Sigmoid colon (tissue), 7 donors: ENCODE data around the gene ANKRD60. TPM values are rescaled to one million over a fixed set of nuclear protein-coding genes. Genes with fewer than 3 reads are reported as not detected.

Experiments used
- DNase-seq: peaks from one replicate; pipeline ENCODE4 v3.0.0-alpha.2; 2019
- H3K27ac ChIP-seq, 4 donors: fragments of 200-600 bp; sonication (generic); one replicate each; pipeline ENCODE4 v1.5.1; 2016 to 2019; ENCODE audit warnings: mild to moderate bottlenecking in 1 of 4
- H3K27me3 ChIP-seq, 3 donors: fragments of 200-600 bp; sonication (generic); one replicate each; pipeline ENCODE4 v1.5.1; 2019; ENCODE audit warnings: mild to moderate bottlenecking in 1 of 3
- H3K36me3 ChIP-seq, 4 donors: fragments of 200-600 bp; sonication (generic); one replicate each; pipeline ENCODE4 v1.5.1; 2016 to 2019
- H3K4me1 ChIP-seq, 4 donors: fragments of 200-600 bp; sonication (generic); one replicate each; pipeline ENCODE4 v1.5.1; 2017 to 2019
- H3K4me3 ChIP-seq, 4 donors: fragments of 200-600 bp; sonication (generic); one replicate each; pipeline ENCODE4 v1.5.1; 2017 to 2019; ENCODE audit warnings: mild to moderate bottlenecking in 2 of 4, moderate library complexity in 1 of 4
- H3K9me3 ChIP-seq, 4 donors: fragments of 200-600 bp in 3 of 4; sonication (generic) in 3 of 4; one replicate each; pipeline versions ENCODE4 v1.5.1 to v1.6.1; 2013 to 2019
- CTCF ChIP-seq, 4 experiments: fragments of 450-650 bp in 3 of 4; fragments of 200-600 bp in 1 of 4; IDR thresholded peaks; one replicate each; pipeline ENCODE4 v1.5.1; 2016 to 2019; ENCODE audit warnings: antibody characterized with exemption in 4 of 4, mild to moderate bottlenecking in 3 of 4, moderate library complexity in 2 of 4
- EP300 ChIP-seq, 4 donors: sonication (generic); formaldehyde crosslinking; IDR thresholded peaks; one replicate each; pipeline ENCODE4 v1.6.1; 2017; ENCODE audit warnings: antibody characterized with exemption in 4 of 4
- POLR2A ChIP-seq, 2 donors: fragments of 450-650 bp; IDR thresholded peaks; one replicate each; pipeline ENCODE4 v1.6.1; 2016; ENCODE audit warnings: antibody characterized with exemption in 2 of 2, mild to moderate bottlenecking in 2 of 2, moderate library complexity in 2 of 2
- POLR2AphosphoS5 ChIP-seq, 4 donors: sonication (generic); formaldehyde crosslinking; IDR thresholded peaks; one replicate each; pipeline ENCODE4 v1.6.1; 2017; ENCODE audit warnings: antibody characterized with exemption in 4 of 4
- WGBS, 2 donors: extraction: QIAGEN DNeasy Blood & Tissue Kit; methylation state at CpG; one replicate each; pipeline ENCODE4 v1.1.7; 2013; 5-methylcytosine and 5-hydroxymethylcytosine counted together
- intact Hi-C: fragments of 100-400 bp; cut with DNase I; formaldehyde crosslinking; loops from one replicate; pipeline ENCODE4 v1.15.1; 2023
- polyA plus RNA-seq, 3 donors: library from polyadenylated mRNA; stranded (reverse); fragments of 200-250 nt; gene quantifications; one replicate each; pipeline ENCODE4 v1.2.3, GENCODE V29; 2013
- total RNA-seq, 4 donors: library from RNA; depleted of rRNA; stranded (reverse); fragments of >200 nt; gene quantifications; one replicate each; pipeline ENCODE4 v1.1.0, GENCODE V29; 2016
- donor health status: healthy with polysubstance abuse.
- donor health status: Bipolar disorder and iron deficiency.
- donor health status: healthy.

The ANKRD60 gene
- total and polyA plus RNA-seq, 7 donors, result 0.82 TPM; not detected in 6

- Histone ChIP-seq H3K4me1 (peaks cover 0 to 15% (median 9%) of the 10 kb centered on the region in 4 donors), H3K4me3 (peak overlapping the region in 3 of 4 donors; percentile 22 to 45 (median 44)), H3K9me3 (no peaks in the 10 kb centered on the region), H3K27me3 (peaks cover 11 to 45% (median 32%) of the 10 kb centered on the region in 3 donors), H3K36me3 (peaks cover 0 to 6% (median 0%) of the 10 kb centered on the region in 4 donors), H3K27ac (no peak overlapping the region)
- TF ChIP-seq POLR2AphosphoS5 (IDR thresholded peaks at IDR 0.05), result peak in 1 of 4 donors; percentile 3
- TF ChIP-seq POLR2A (IDR thresholded peaks at IDR 0.05), result no peak
- intact Hi-C loops, result no loop called here
- 5 to 13% methylated on average over 29 of the region's 29 CpGs for WGBS, 2 donors
- DNase-seq, result peak; percentile 60
These were observed 360 bp downstream of the ANKRD60 start for GRCh38 chr20:58228103-58228483.

- peak; percentile 43 for DNase-seq
- intact Hi-C loops, result no loop called here
- H3K4me3 ChIP-seq, result no peak overlapping the region
- H3K27me3 ChIP-seq, result peaks cover 11 to 45% (median 32%) of the 10 kb centered on the region in 3 donors
- H3K4me1 ChIP-seq, result peaks cover 0 to 15% (median 9%) of the 10 kb centered on the region in 4 donors
- 91 to 92% methylated on average over 5 of the region's 5 CpGs for WGBS, 2 donors
- TF ChIP-seq EP300 (IDR thresholded peaks at IDR 0.05), result no peak
- no peak for TF ChIP-seq POLR2AphosphoS5 (IDR thresholded peaks at IDR 0.05)
- TF ChIP-seq CTCF (IDR thresholded peaks at IDR 0.05), result no peak
- no peak overlapping the region for H3K27ac ChIP-seq
- peaks cover 0 to 5% (median 0%) of the 10 kb centered on the region in 4 donors for H3K36me3 ChIP-seq
- H3K9me3 ChIP-seq, result no peaks in the 10 kb centered on the region
These were observed 906 bp downstream of the ANKRD60 start for GRCh38 chr20:58227391-58228102.

- intact Hi-C loops, result no loop called here
- Histone ChIP-seq H3K9me3 (no peaks in the 10 kb centered on the region), H3K4me1 (peaks cover 0 to 15% (median 9%) of the 10 kb centered on the region in 4 donors), H3K27me3 (peaks cover 11 to 54% (median 32%) of the 10 kb centered on the region in 3 donors), H3K36me3 (no peaks in the 10 kb centered on the region), H3K4me3 (no peak overlapping the region), H3K27ac (no peak overlapping the region)
- peak; percentile 30 for DNase-seq
- 69 to 73% methylated on average over 15 of the region's 15 CpGs for WGBS, 2 donors
- TF ChIP-seq POLR2A (IDR thresholded peaks at IDR 0.05) (no peak), CTCF (IDR thresholded peaks at IDR 0.05) (no peak), POLR2AphosphoS5 (IDR thresholded peaks at IDR 0.05) (no peak), EP300 (IDR thresholded peaks at IDR 0.05) (no peak)
These were observed 2.8 kb downstream of the ANKRD60 start for GRCh38 chr20:58225452-58226200.

GRCh38 chr20:58224974-58225373, 3.5 kb downstream of the ANKRD60 start:
- intact Hi-C loops, result no loop called here
- Histone ChIP-seq H3K36me3 (no peaks in the 10 kb centered on the region), H3K4me3 (no peak overlapping the region), H3K27ac (no peak overlapping the region), H3K27me3 (peaks cover 11 to 58% (median 35%) of the 10 kb centered on the region in 3 donors), H3K9me3 (no peaks in the 10 kb centered on the region), H3K4me1 (peaks cover 0 to 15% (median 9%) of the 10 kb centered on the region in 4 donors)
- DNase-seq, result peak; percentile 9
- TF ChIP-seq CTCF (IDR thresholded peaks at IDR 0.05), result no peak
- no peak for TF ChIP-seq POLR2A (IDR thresholded peaks at IDR 0.05)
- no peak for TF ChIP-seq POLR2AphosphoS5 (IDR thresholded peaks at IDR 0.05)
- no peak for TF ChIP-seq EP300 (IDR thresholded peaks at IDR 0.05)
- WGBS, 2 donors, result 61 to 76% methylated on average over 5 of the region's 5 CpGs

- H3K4me1 ChIP-seq, result peaks cover 0 to 13% (median 6%) of the 10 kb centered on the region in 4 donors
- no peak overlapping the region for H3K4me3 ChIP-seq
- WGBS, 2 donors, result 64 to 86% methylated on average over 5 of the region's 5 CpGs
- intact Hi-C loops, result no loop called here
- DNase-seq, result peak; percentile 6
- no peak for TF ChIP-seq CTCF (IDR thresholded peaks at IDR 0.05)
- TF ChIP-seq EP300 (IDR thresholded peaks at IDR 0.05), result no peak
- TF ChIP-seq POLR2A (IDR thresholded peaks at IDR 0.05), result no peak
- TF ChIP-seq POLR2AphosphoS5 (IDR thresholded peaks at IDR 0.05), result no peak
- no peak overlapping the region for H3K27ac ChIP-seq
- H3K27me3 ChIP-seq, result peaks cover 11 to 57% (median 36%) of the 10 kb centered on the region in 3 donors
- no peaks in the 10 kb centered on the region for H3K36me3 ChIP-seq
- H3K9me3 ChIP-seq, result no peaks in the 10 kb centered on the region
These were observed 4.4 kb downstream of the ANKRD60 start for GRCh38 chr20:58224097-58224496.
